Right lobe of liver (tissue), 4 donors: ENCODE results near the gene VPS35.
"Not testable (repeated sequence)": the region's sequence is repeated elsewhere in the genome, so short reads cannot be mapped to it uniquely, and the experiment has no call there.

Experiments used
- CTCF ChIP-seq, 4 donors: fragments of 200-600 bp in 3 of 4; fragments of 450-650 bp in 1 of 4; IDR thresholded peaks; one replicate each; pipeline versions ENCODE4 v1.5.1 to v1.8.0; 2016 to 2022; ENCODE audit warnings: antibody characterized with exemption in 4 of 4, mild to moderate bottlenecking in 2 of 4
- POLR2A ChIP-seq: fragments of 450-650 bp; IDR thresholded peaks from one replicate; pipeline ENCODE4 v1.6.1; 2017; ENCODE audit warnings: antibody characterized with exemption, mild to moderate bottlenecking
- donor health status: DM: no; HTN: no; CAD: no.
- donor health status: DM: no; HTN: no; CAD: no.
- donor health status: DM: no; HTN: yes; CAD: no.

GRCh38 chr16:46623246-46623645 lies 65.7 kb downstream of the VPS35 start:
- not testable (repeated sequence) for TF ChIP-seq CTCF (IDR thresholded peaks at IDR 0.05); POLR2A
